ENCODE data around the gene GPD2.

GPD2 gene

DNA sequence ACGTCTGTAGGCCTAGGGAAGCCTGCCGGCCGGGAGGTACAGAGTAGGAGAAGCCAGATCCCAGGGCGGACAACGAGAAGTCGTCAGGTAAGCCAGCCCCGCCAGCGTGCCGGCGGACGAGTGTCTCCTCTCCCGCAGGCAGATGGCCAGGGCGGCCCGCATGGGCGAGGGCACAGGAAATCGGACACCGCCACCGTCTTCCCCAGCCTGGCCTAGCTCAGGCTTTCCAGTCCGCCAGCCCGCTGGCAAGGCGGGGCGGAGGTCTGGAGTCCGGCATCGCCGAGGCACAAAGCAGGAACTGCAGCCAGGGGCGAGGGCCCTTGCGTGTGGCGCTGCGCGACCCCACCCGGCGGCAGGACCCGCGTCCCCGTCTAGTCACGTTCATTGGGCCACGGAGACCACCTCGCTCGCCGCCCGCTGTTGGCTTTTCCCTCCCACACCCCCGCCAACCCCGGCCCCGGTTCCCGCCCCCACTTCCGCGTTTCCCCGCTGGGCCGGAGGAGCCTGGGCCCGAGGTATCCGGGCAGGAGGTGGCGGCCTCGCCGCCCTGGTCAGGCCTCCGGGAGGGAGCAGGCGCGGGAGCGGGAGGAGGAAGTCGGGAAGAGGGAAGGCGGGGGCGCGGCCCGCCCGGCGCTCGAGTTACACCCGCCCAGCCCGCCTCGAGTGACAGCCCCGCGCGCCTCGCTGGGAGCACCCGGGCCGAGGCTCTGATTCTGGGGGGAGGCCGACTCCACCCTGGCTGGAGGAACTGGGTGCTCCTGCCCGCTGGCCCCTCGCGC, at the start of gene GPD2:
TSS of gene GPD2 (plus strand) at position 662 of the 779 bp plus-strand sequence. CDS start 39,727 bp downstream, outside the sequence.
- TF ChIP-seq CTCF (IDR thresholded peaks at IDR 0.05) = no peak

GRCh38 chr2:156394033-156394741, 42.0 kb upstream of the GPD2 start:
- TF ChIP-seq CTCF (IDR thresholded peaks at IDR 0.05) = no peak

GRCh38 chr2:156396126-156396525, 40.1 kb upstream of the GPD2 start:
- no peak for TF ChIP-seq CTCF (IDR thresholded peaks at IDR 0.05)

GRCh38 chr2:156397229-156397628, 39.0 kb upstream of the GPD2 start:
- no peak for TF ChIP-seq CTCF (IDR thresholded peaks at IDR 0.05)

DNA sequence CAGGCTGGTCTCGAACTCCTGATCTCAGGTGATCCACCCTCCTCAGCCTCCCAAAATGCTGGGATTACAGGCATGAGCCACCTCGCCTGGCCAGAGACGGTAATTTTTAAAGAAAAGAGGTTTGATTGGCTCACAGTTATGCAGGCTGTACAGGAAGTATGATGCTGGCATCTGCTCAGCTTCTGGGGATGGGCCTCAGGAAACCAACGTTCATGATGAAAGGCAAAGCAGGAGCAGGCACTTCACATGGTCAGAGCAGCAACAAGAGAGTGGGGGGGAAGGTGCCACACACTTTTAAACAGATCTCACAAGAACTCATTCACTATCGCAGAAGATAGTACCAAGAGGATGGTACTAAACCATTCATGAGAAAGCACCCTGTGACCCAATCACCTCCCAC, 38.0 kb upstream of the GPD2 start:
- no peak for TF ChIP-seq CTCF (IDR thresholded peaks at IDR 0.05)

- no peak for TF ChIP-seq CTCF (IDR thresholded peaks at IDR 0.05)
Measured at GRCh38 chr2:156399224-156399949, 36.8 kb upstream of the GPD2 start.

GRCh38 chr2:156399950-156400705, 36.1 kb upstream of the GPD2 start:
- no peak for TF ChIP-seq CTCF (IDR thresholded peaks at IDR 0.05)
